Neural cell (in vitro differentiated cells): Measurements from ENCODE around the gene NCBP3.

Experiments
- EP300 ChIP-seq: fragments of 450-650 bp; conservative IDR thresholded peaks from 2 replicates; pipeline ENCODE4 v1.6.1; 2014; ENCODE audit warnings: antibody characterized with exemption, mild to moderate bottlenecking, moderate library complexity; ENCODE audit not compliant: poor library complexity, severe bottlenecking
- EZH2 ChIP-seq: fragments of 200-600, 300-800 bp; shearing (Covaris generic), sonication (generic); IDR thresholded peaks from 2 replicates; pipeline ENCODE4 v1.6.1; 2014; ENCODE audit warnings: antibody characterized with exemption, low read length, borderline replicate concordance, mild to moderate bottlenecking; ENCODE audit not compliant: insufficient read depth, poor library complexity, severe bottlenecking
- MXI1 ChIP-seq: fragments of 450-650 bp; conservative IDR thresholded peaks from 2 replicates; pipeline ENCODE4 v1.6.1; 2014; ENCODE audit warnings: antibody characterized with exemption, mild to moderate bottlenecking; ENCODE audit not compliant: poor library complexity, severe bottlenecking
- POLR2AphosphoS5 ChIP-seq: IDR thresholded peaks from 2 replicates; pipeline ENCODE4 v1.6.1; 2012
- RAD21 ChIP-seq: fragments of 450-650 bp; conservative IDR thresholded peaks from 2 replicates; pipeline ENCODE4 v1.6.1; 2014; ENCODE audit warnings: antibody characterized with exemption, mild to moderate bottlenecking, moderate library complexity
- TAF1 ChIP-seq: IDR thresholded peaks from 2 replicates; pipeline ENCODE4 v1.6.1; 2012; ENCODE audit warnings: low read depth
- TF ChIP-seq, protein P1 (sequence below): fragments of 450-650 bp; IDR thresholded peaks from 2 replicates; pipeline ENCODE4 v1.5.1; 2014; ENCODE audit warnings: antibody characterized with exemption, mild to moderate bottlenecking, moderate library complexity; ENCODE audit not compliant: poor library complexity, severe bottlenecking
- TF ChIP-seq, protein P2 (sequence below): IDR thresholded peaks from 2 replicates; pipeline ENCODE4 v1.6.1; 2012; ENCODE audit warnings: borderline replicate concordance

DNA sequence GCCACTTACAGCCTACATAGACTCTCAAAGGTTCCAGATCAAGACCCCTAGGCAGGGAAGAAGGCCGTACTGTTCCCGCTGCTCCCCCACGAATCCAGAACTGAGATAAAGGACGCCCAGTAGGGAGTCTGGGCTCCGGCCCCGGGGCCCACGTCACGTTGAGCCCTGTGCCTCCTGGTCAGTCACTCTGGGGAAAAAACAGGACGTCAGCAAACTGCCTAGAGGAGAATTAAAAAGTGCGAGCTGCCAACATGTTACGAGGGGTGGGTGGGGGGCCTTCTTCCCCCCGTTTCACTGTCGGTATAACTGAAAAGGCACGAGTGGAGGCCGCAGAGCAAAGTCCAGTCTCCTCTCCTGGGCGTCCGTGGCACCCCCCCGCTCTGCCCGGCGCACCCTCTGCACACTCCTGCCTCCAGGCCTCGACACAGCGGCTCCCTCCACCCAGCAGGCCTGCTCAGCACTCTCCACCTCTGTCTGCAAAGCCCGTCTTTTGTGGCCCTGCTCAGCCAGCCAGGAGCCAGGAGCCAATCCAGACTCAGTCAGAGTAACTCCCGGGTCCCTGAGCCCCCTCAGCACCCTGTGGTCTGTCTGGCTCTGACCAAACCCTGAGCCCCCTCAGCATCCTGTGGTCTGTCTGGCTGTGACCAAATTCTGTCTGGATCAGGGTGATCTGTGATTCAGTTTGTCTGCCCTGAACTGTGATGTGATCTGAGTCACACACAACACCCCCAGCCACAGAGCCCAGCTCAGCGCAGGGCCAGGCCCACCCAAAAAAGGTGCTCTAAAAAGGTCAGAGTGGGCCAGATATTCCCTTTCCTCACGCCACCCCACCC lies 51.3 kb downstream of the NCBP3 start:
- TF ChIP-seq, protein P1, sequence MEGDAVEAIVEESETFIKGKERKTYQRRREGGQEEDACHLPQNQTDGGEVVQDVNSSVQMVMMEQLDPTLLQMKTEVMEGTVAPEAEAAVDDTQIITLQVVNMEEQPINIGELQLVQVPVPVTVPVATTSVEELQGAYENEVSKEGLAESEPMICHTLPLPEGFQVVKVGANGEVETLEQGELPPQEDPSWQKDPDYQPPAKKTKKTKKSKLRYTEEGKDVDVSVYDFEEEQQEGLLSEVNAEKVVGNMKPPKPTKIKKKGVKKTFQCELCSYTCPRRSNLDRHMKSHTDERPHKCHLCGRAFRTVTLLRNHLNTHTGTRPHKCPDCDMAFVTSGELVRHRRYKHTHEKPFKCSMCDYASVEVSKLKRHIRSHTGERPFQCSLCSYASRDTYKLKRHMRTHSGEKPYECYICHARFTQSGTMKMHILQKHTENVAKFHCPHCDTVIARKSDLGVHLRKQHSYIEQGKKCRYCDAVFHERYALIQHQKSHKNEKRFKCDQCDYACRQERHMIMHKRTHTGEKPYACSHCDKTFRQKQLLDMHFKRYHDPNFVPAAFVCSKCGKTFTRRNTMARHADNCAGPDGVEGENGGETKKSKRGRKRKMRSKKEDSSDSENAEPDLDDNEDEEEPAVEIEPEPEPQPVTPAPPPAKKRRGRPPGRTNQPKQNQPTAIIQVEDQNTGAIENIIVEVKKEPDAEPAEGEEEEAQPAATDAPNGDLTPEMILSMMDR, result no peak
- TF ChIP-seq POLR2AphosphoS5 (no peak), EZH2 (no peak), RAD21 (no peak), EP300 (no peak), TAF1 (no peak), MXI1 (no peak)
- TF ChIP-seq, protein P2, sequence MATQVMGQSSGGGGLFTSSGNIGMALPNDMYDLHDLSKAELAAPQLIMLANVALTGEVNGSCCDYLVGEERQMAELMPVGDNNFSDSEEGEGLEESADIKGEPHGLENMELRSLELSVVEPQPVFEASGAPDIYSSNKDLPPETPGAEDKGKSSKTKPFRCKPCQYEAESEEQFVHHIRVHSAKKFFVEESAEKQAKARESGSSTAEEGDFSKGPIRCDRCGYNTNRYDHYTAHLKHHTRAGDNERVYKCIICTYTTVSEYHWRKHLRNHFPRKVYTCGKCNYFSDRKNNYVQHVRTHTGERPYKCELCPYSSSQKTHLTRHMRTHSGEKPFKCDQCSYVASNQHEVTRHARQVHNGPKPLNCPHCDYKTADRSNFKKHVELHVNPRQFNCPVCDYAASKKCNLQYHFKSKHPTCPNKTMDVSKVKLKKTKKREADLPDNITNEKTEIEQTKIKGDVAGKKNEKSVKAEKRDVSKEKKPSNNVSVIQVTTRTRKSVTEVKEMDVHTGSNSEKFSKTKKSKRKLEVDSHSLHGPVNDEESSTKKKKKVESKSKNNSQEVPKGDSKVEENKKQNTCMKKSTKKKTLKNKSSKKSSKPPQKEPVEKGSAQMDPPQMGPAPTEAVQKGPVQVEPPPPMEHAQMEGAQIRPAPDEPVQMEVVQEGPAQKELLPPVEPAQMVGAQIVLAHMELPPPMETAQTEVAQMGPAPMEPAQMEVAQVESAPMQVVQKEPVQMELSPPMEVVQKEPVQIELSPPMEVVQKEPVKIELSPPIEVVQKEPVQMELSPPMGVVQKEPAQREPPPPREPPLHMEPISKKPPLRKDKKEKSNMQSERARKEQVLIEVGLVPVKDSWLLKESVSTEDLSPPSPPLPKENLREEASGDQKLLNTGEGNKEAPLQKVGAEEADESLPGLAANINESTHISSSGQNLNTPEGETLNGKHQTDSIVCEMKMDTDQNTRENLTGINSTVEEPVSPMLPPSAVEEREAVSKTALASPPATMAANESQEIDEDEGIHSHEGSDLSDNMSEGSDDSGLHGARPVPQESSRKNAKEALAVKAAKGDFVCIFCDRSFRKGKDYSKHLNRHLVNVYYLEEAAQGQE, result no peak
